ENCODE data around the gene MT1A.
"Not testable (repeated sequence)": the region's sequence is repeated elsewhere in the genome, so short reads cannot be mapped to it uniquely, and the experiment has no call there.

Gene MT1A

GRCh38 chr16:56610609-56611111 lies 27.8 kb upstream of the MT1A start:
- DNase-seq (ENCODE audit: low read depth) = no peak

DNA sequence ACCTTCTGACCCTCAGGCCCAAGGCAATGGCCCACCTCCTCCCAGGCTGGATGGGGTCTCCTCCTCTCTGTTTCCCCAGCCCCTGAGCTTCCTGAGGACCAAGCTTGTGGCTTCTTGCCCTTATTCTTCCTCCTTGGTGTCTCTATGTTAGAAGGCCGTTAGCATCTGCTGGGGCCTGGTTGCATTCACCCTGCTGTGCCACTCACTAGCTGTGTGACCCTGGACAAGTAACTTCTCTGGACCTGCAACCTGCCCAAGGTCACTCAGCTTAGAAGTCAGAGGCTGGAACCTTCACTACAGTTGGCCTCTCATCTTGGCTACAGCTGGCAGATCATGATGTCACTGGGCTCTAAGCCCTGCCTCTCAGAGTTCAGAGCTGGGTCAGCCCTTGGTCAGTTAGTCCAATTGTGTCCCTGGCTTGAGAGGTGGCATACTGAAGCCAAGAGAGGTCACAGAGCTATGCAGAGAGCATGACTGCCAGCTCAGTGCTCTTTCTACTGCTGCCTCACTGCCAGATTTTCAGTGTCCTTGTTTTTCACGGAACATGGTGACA lies 27.1 kb upstream of the MT1A start:
- DNase-seq (ENCODE audit: low read depth) = no peak

- no peak for DNase-seq (ENCODE audit: low read depth)
These were observed 24.8 kb upstream of the MT1A start for GRCh38 chr16:56613706-56614105.

DNA sequence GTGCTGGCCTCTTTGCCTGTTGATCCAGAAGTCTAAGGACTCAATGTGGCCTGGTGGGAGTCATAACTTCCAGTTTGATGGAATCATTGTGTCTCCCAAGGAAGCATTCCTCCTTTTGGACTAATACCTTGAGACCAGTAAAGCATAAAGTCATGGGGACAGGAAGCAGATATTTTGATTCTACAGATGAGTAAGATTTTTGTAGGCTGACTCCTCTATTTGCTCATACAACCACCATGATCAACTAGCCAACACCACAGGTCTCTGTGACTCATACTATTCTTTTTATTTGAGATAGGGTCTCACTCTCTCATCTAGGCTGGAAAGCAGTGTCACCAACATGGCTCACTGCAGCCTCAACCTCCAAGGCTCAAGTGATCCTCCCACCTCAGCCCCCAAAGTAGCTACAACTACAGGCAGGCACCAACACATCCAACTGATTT lies 23.9 kb upstream of the MT1A start:
- DNase-seq (ENCODE audit: low read depth) = peak; percentile 83

DNA sequence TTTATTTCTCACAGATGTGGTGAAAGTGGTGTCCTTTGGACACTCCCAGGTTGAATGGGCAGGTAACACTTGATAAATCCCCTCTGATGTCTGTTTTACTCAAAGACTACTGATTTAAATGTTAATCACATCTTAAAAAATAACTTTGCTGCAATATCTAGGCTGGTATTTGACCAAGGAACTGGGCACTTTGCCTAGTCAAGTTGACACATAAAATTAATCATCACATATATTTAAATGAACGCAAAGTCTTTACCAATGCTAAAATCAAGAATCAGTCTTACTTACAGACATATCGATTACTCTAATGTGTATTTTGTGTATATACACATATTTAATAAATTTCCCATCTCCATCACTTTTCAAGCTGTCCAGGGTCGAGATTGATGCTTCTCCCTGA lies 23.1 kb upstream of the MT1A start:
- DNase-seq (ENCODE audit: low read depth) = peak; percentile 74

DNA sequence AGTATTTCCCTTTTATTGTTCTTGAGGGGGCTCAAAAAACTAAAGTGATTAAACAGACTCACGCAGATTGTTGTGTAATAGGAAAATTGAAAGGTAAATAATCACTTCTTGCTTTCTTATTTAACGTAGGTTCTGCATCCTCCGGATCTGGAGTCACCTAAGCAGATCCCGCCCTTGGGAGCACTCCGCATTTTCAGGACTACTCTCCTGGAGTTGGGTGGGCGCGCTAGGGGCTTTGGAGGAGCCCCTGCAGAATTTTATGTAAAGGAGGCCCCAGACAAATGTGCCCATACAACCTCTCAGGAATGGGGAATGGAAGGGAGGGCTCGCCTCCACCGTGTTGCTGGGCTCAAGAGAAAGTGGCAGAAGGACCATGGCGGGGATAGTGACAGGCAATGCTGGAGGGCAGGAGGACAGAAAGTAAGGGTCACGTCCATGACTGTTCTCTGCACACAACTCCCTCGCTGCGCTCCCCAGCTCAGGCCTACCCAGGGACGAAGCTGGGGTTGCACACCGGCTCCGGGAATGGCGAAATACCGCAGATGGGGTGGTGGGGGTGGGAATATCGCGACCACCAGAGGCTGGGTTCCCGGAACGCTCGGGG lies 21.8 kb upstream of the MT1A start:
- no peak for DNase-seq (ENCODE audit: low read depth)

- no peak for DNase-seq (ENCODE audit: low read depth)
These were observed 21.0 kb upstream of the MT1A start for GRCh38 chr16:56617212-56618085.

DNA sequence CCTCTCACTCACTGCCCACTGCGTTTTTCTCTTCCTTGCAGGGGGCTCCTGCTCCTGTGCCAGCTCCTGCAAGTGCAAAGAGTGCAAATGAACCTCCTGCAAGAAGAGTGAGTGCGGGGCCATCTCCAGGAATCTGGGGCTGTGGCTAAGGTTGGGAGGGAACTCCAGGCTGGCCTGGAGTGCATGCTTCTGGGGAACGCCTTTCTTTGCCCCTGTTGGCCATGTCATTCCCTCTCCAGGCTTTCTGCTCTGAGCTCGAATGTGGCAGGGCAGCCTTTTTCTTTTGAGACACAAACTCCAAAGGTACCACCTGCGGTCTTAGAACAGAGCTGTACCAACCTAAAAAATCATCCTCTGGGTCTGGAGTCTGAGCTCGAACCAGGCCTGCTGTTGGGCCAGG lies 20.3 kb upstream of the MT1A start:
- no peak for DNase-seq (ENCODE audit: low read depth)

DNA sequence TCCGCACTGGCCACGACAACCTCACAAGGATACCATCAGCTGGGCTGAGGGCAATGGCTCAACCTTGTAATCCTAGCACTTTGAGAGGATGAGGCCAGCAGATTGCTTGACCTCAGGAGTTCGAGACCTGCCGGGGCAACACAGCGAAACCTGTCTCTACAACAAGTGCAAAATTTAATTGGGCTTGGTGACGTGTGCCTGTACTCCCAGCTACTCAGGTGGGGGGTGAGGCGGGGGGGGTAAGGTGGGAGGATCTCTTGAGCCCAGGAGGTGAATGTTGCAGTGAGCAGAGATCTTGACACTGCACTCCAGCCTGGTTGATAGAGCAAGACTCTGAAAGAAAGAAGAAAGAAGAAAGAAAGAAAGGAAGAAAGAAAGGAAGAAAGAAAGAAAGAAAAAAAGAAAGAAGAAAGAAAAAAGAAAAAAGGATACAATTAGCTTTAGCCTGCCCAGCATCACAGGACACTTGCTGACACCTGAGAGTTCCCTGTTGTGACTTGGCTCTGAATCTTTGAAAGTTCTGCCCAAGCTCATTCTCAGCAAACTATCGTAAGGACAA lies 18.0 kb upstream of the MT1A start:
- DNase-seq (ENCODE audit: low read depth) = no peak

- not testable (repeated sequence) for DNase-seq (ENCODE audit: low read depth)
These were observed 16.6 kb upstream of the MT1A start for GRCh38 chr16:56621665-56622445.

- not testable (repeated sequence) for DNase-seq (ENCODE audit: low read depth)
These were observed 15.3 kb upstream of the MT1A start for GRCh38 chr16:56623184-56623583.

DNA sequence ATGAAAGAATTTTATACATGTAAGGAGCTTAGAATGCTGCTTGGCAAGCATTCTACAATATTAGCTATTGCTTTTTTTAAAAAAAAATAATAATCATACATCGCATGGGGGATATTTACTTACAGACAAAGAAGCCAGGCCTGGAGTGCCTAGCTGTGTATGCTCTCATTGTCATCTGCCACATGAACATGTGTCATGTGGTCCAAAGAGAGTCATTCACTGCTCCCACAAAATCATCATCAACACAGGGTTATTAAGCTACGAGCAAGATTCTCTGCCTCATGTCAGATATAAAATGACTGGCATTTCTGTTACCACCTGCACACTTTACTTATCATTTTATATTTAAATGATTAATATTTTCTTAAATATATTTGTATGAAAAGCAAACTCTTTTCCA lies 14.8 kb upstream of the MT1A start:
- DNase-seq (ENCODE audit: low read depth) = no peak

- DNase-seq (ENCODE audit: low read depth) = no peak
These were observed 13.1 kb upstream of the MT1A start, which contains the start of gene MT1E for GRCh38 chr16:56625140-56625942. MT1E (plus strand) TSS chr16:56625781; CDS start chr16:56625852, 71 bp downstream.

DNA sequence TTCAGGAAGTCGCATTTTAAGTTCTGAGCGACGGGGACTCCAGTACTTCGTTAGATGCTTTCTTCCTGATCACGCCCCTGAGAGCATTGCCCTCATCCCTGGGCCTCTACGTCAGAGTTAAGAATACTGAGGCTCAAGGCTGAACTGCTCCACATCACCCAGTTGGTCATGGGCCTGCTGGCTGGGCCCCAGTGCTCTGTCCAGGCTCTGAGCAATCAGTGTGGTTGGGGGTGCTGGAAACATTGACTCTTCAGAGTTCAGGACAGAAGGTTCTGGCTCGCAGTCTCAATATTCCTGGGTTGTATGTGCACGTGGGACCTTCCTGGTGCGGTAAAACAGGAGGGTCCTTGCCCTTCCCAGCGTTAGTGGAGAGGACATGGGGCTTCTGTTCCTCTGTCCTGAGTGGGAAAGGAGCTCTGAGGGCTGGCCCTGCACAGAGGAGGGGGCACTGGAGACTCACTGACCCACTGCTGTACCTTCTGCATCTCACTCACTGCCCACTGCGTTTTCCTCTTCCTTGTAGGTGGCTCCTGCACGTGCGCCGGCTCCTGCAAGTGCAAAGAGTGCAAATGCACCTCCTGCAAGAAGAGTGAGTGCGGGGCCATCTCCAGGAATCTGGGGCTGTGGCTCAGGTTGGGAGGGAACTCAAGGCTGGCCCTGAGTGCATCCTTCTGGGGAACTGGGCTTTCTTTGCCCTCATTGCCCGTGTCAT lies 12.4 kb upstream of the MT1A start:
- DNase-seq (ENCODE audit: low read depth) = no peak

GRCh38 chr16:56626685-56627084 lies 11.8 kb upstream of the MT1A start:
- DNase-seq (ENCODE audit: low read depth) = no peak

- DNase-seq (ENCODE audit: low read depth) = no peak
These were observed 9.7 kb upstream of the MT1A start for GRCh38 chr16:56628486-56629350.

GRCh38 chr16:56629531-56629930 lies 8.9 kb upstream of the MT1A start:
- DNase-seq (ENCODE audit: low read depth) = no peak

DNA sequence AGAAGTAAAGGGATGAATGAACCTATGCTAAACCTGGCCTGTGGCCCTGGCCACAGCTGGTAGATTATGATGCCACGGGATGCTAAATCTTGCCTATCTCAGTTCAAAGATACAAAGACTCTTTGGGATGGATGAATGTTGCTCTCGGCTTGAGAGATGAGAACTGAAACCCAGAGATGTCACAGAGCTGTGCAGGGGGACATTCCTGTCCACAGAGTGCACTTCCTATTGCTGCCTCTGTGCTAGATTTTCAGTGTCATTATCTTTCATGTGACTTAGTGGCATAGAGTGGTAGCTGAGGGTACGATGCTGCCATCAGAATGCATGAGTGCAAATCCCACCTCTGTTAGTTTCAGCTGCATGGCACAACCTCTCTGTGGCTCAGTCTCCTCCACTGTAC lies 8.3 kb upstream of the MT1A start:
- no peak for DNase-seq (ENCODE audit: low read depth)

GRCh38 chr16:56631197-56631596 lies 7.3 kb upstream of the MT1A start:
- no peak for DNase-seq (ENCODE audit: low read depth)

- DNase-seq (ENCODE audit: low read depth) = no peak
These were observed 6.7 kb upstream of the MT1A start for GRCh38 chr16:56631832-56632155.

Measured in HS-5 (cell line).